ENCODE measurements around the gene HOXD1. TPM values are rescaled to one million over a fixed set of nuclear protein-coding genes. Genes with fewer than 3 reads are reported as not detected.

The HOXD1 gene
- total RNA-seq, 1 experiment from 2014 or later: not detected

- no peaks in the 10 kb centered on the region for H3K27me3 ChIP-seq (ENCODE audit: control insufficient read depth, insufficient read depth, low read length)
- no peaks in the 10 kb centered on the region for H3K36me3 ChIP-seq (replicated peaks; ENCODE audit: control insufficient read depth, insufficient read depth, low read length)
- no peak overlapping the region for H3K4me3 ChIP-seq (ENCODE audit: insufficient read depth, low read depth, low read length)
- DNase-seq: no peak
These were observed 18.2 kb downstream of the HOXD1 start for GRCh38 chr2:176206682-176207081.

- no peaks in the 10 kb centered on the region for H3K27me3 ChIP-seq (ENCODE audit: control insufficient read depth, insufficient read depth, low read length)
- no peak overlapping the region for H3K4me3 ChIP-seq (ENCODE audit: insufficient read depth, low read depth, low read length)
- no peaks in the 10 kb centered on the region for H3K36me3 ChIP-seq (replicated peaks; ENCODE audit: control insufficient read depth, insufficient read depth, low read length)
- DNase-seq: no peak
These were observed 22.6 kb downstream of the HOXD1 start for GRCh38 chr2:176211110-176211509.

DNA sequence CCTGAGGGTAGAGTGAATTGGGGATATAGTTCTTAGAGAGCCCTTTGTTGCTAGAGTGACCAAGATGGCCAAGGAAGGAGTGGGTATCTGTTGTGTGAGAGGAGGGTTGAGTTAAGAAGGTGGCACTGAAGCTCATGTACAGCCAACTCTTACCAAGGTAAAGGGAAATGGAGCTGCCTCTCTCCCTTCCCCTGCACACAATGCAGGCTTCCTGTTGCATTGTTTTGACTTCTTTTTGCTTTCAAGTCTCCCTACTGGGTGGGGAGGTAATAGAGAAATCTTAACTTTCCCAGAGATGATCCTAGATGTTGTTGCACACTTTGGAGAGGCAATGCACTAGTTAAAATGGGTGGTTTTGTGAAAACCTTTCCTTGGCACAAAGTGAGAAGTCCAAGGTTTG is 23.8 kb downstream of the HOXD1 start:
- Histone ChIP-seq H3K27me3 (ENCODE audit: control insufficient read depth, insufficient read depth, low read length) (no peaks in the 10 kb centered on the region), H3K4me3 (ENCODE audit: insufficient read depth, low read depth, low read length) (no peak overlapping the region), H3K36me3 (replicated peaks; ENCODE audit: control insufficient read depth, insufficient read depth, low read length) (no peaks in the 10 kb centered on the region)
- DNase-seq: no peak

DNA sequence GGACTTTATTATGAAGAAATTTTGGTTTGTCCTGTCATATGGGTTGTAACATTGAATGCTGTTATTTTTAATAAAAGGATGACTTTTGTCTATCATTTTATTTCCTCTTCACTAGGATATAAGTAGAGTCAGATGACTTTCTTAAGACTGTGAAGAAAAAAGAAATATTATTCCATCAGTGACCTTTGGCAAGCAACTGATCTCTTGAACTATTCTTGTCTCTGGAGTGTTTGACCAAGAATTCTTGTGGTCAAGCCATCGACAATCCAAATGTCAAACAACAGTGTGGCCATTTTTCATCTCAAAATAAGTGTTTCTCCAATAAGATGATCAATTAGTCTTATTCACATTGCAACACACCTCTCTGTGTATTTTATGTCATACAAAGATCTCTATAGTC is 24.9 kb downstream of the HOXD1 start:
- no peak for DNase-seq
- H3K27me3 ChIP-seq (ENCODE audit: control insufficient read depth, insufficient read depth, low read length): no peaks in the 10 kb centered on the region
- no peaks in the 10 kb centered on the region for H3K36me3 ChIP-seq (replicated peaks; ENCODE audit: control insufficient read depth, insufficient read depth, low read length)
- H3K4me3 ChIP-seq (ENCODE audit: insufficient read depth, low read depth, low read length): no peak overlapping the region

DNA sequence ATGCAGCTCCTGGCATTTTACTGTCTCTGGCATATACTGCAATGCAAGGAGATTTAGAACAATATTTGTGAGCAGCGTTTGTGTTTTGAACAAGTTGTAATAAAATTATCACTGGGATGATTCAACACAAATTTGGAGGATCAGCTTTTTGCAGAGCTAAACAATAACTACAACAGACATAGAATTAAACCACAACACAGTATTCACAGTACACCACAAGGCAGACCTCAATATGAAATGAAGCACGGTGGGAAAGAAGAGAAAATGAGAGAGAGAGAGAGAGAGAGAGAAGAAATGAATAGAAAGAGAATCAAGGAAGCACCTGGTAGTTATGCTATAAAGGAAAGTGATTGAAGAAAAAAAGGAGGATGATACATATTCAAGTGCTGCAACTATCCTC is 39.4 kb downstream of the HOXD1 start:
- H3K4me3 ChIP-seq (ENCODE audit: insufficient read depth, low read depth, low read length): no peak overlapping the region
- no peaks in the 10 kb centered on the region for H3K27me3 ChIP-seq (ENCODE audit: control insufficient read depth, insufficient read depth, low read length)
- H3K36me3 ChIP-seq (replicated peaks; ENCODE audit: control insufficient read depth, insufficient read depth, low read length): no peaks in the 10 kb centered on the region
- DNase-seq: no peak

GRCh38 chr2:176234156-176234555 is 45.7 kb downstream of the HOXD1 start:
- Histone ChIP-seq H3K4me3 (ENCODE audit: insufficient read depth, low read depth, low read length) (no peak overlapping the region), H3K27me3 (ENCODE audit: control insufficient read depth, insufficient read depth, low read length) (no peaks in the 10 kb centered on the region), H3K36me3 (replicated peaks; ENCODE audit: control insufficient read depth, insufficient read depth, low read length) (no peaks in the 10 kb centered on the region)
- DNase-seq: no peak

GRCh38 chr2:176234940-176235339 is 46.5 kb downstream of the HOXD1 start:
- H3K36me3 ChIP-seq (replicated peaks; ENCODE audit: control insufficient read depth, insufficient read depth, low read length): no peaks in the 10 kb centered on the region

GRCh38 chr2:176237456-176237855 is 49.0 kb downstream of the HOXD1 start:
- Histone ChIP-seq H3K4me3 (ENCODE audit: insufficient read depth, low read depth, low read length) (no peak overlapping the region), H3K27me3 (ENCODE audit: control insufficient read depth, insufficient read depth, low read length) (no peaks in the 10 kb centered on the region), H3K36me3 (replicated peaks; ENCODE audit: control insufficient read depth, insufficient read depth, low read length) (no peaks in the 10 kb centered on the region)
- DNase-seq: no peak

More at GRCh38 chr2:176234940-176235339, 46.5 kb downstream of the HOXD1 start:
- DNase-seq: no peak
- Histone ChIP-seq H3K4me3 (ENCODE audit: insufficient read depth, low read depth, low read length) (no peak overlapping the region), H3K27me3 (ENCODE audit: control insufficient read depth, insufficient read depth, low read length) (no peaks in the 10 kb centered on the region)

- DNase-seq: no peak
- no peaks in the 10 kb centered on the region for H3K36me3 ChIP-seq (replicated peaks; ENCODE audit: control insufficient read depth, insufficient read depth, low read length)
- no peaks in the 10 kb centered on the region for H3K27me3 ChIP-seq (ENCODE audit: control insufficient read depth, insufficient read depth, low read length)
- no peak overlapping the region for H3K4me3 ChIP-seq (ENCODE audit: insufficient read depth, low read depth, low read length)
These were observed 50.6 kb downstream of the HOXD1 start for GRCh38 chr2:176239031-176239430.

DNA sequence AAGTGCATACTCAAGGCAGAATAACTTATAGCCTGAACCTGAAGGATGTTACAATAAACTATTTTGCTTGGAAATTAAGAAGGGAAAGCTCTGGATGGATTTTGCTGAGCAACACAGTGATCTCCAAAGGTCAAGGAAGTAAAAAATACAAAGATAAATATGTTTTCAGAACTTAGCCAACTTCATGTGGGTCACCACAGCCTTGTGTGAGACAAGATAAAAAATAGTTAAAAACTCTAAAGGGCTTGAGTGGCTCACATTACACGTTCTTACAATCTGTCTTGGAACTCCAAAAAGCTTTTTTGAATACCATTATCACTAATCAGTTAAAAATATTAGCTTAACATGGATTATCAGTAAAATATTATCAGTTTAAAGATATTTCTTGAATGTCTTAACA is 51.8 kb downstream of the HOXD1 start:
- H3K27me3 ChIP-seq (ENCODE audit: control insufficient read depth, insufficient read depth, low read length): no peaks in the 10 kb centered on the region
- H3K4me3 ChIP-seq (ENCODE audit: insufficient read depth, low read depth, low read length): no peak overlapping the region
- DNase-seq: no peak
- no peaks in the 10 kb centered on the region for H3K36me3 ChIP-seq (replicated peaks; ENCODE audit: control insufficient read depth, insufficient read depth, low read length)

Other genes starting within 250 kb of the HOXD1 start
- 12.4 and 12.6 TPM in 2 replicates for gene LNPK, start 186.4 kb upstream of the HOXD1 start, total RNA-seq (2014; rRNA removed; shearing (Covaris generic))
- not detected in 2 replicates for gene EVX2, start 104.7 kb upstream of the HOXD1 start, total RNA-seq (2014; rRNA removed; shearing (Covaris generic))
- gene HOXD13, start 95.9 kb upstream of the HOXD1 start, total RNA-seq (2014; rRNA removed; shearing (Covaris generic)): 0.07 TPM in 1 of 2 replicates, not detected in the other
- gene HOXD12, start 88.9 kb upstream of the HOXD1 start, total RNA-seq (2014; rRNA removed; shearing (Covaris generic)): not detected in 2 replicates
- 0.22 TPM in 1 of 2 replicates, not detected in the other for gene HOXD11, start 81.4 kb upstream of the HOXD1 start, total RNA-seq (2014; rRNA removed; shearing (Covaris generic))
- gene HOXD10, start 71.9 kb upstream of the HOXD1 start, total RNA-seq (2014; rRNA removed; shearing (Covaris generic)): 0.03 TPM in 1 of 2 replicates, not detected in the other
- 0.10 TPM in 1 of 2 replicates, not detected in the other for gene HOXD9, start 65.9 kb upstream of the HOXD1 start, total RNA-seq (2014; rRNA removed; shearing (Covaris generic))
- not detected in 2 replicates for gene HOXD8, start 59.0 kb upstream of the HOXD1 start, total RNA-seq (2014; rRNA removed; shearing (Covaris generic))
- gene HOXD4, start 37.1 kb upstream of the HOXD1 start, total RNA-seq (2014; rRNA removed; shearing (Covaris generic)): not detected in 2 replicates
- not detected in 2 replicates for gene HOXD3, start 31.4 kb upstream of the HOXD1 start, total RNA-seq (2014; rRNA removed; shearing (Covaris generic))
- 45.1 and 59.6 TPM in 2 replicates for gene MTX2, start 80.8 kb downstream of the HOXD1 start, total RNA-seq (2014; rRNA removed; shearing (Covaris generic))

All from H7 (cell line).